Activated CD4-positive, alpha-beta memory T cell treated with anti-CD3 and anti-CD28 coated beads for 36 hours (primary cell): ENCODE results near the gene DNAH9. TPM values are rescaled to one million over a fixed set of nuclear protein-coding genes. Genes with fewer than 3 reads are reported as not detected.

ENCODE experiments used
- CTCF ChIA-PET: fragments of 350-600 bp; sonication (Branson Sonifier 250); formaldehyde crosslinking; loops from one replicate; lab custom pipeline; 2021; ENCODE audit warnings: antibody characterized with exemption, inconsistent platforms; lab: Charles Lee
- POLR2A ChIA-PET: fragments of 350-600 bp; sonication (Branson Sonifier 250); formaldehyde crosslinking; loops from one replicate; lab custom pipeline; 2021; ENCODE audit warnings: antibody characterized with exemption; lab: Charles Lee
- DNase-seq: peaks from one replicate; pipeline ENCODE4 v3.0.0-alpha.2; 2020
- H3K27ac Mint-ChIP-seq: one replicate; pipeline ENCODE4 v1.8.0; 2021; ENCODE audit warnings: mixed read lengths
- H3K27me3 Mint-ChIP-seq: one replicate; pipeline ENCODE4 v1.8.0; 2021; ENCODE audit warnings: mixed read lengths
- H3K36me3 Mint-ChIP-seq: one replicate; pipeline ENCODE4 v1.8.0; 2021; ENCODE audit warnings: mixed read lengths
- H3K4me1 Mint-ChIP-seq: one replicate; pipeline ENCODE4 v1.8.0; 2021; ENCODE audit warnings: low read depth, mixed read lengths
- H3K4me3 Mint-ChIP-seq: one replicate; pipeline ENCODE4 v1.8.0; 2021; ENCODE audit warnings: mild to moderate bottlenecking, mixed read lengths
- H3K9me3 Mint-ChIP-seq: one replicate; pipeline ENCODE4 v1.8.0; 2021; ENCODE audit warnings: mixed read lengths
- intact Hi-C: fragments of 100-400 bp; cut with micrococcal nuclease; formaldehyde crosslinking; loops from one replicate; pipeline ENCODE4 v1.15.1; 2023
- total RNA-seq, 2 experiments: library from RNA; stranded (reverse); gene quantifications; one replicate each; pipeline ENCODE4 v1.2.3, GENCODE V29; 2021

The DNAH9 gene
- not detected for total RNA-seq

DNA sequence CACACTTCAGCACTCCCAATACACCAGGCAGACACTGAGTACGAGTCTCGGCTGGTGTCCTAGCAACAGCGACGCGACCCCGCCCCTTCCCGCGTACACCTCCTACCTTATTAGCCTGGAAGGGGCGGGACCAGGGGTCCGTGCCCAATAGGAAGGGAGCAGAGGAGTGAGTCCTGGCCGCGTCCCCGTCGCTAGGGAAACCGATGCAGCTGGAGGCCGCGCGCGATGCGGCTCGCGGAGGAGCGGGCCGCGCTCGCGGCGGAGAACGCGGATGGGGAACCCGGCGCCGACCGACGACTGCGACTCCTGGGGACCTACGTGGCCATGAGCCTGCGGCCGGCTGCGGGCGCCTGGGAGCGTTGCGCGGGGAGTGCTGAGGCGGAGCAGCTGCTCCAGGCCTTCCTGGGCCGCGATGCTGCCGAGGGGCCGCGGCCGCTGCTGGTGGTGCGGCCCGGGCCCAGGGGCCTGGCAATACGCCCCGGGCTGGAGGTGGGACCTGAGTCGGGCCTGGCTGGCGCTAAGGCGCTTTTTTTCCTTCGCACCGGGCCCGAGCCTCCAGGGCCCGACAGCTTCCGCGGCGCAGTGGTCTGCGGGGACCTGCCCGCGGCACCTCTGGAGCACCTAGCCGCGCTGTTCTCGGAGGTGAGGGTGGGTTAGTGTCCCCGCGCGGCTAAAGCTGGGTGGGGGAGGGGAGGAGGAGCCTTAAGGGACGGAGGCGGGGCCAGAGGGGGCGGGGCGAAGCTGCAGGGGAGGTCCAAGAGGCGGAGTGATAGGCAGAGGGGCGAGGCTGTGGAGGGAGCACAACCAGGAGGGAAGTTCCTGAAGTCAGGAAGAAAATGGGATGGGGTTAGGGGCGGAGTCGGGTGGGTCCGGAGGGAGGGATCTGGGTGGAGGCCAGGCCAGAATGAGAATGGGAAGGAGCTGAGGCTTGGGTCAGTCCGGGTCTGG is at the start of gene DNAH9:
TSS of gene DNAH9 (plus strand) at position 197 of the 948 bp plus-strand sequence. CDS start at position 226, 29 bp downstream.
- ChIA-PET POLR2A (no interaction called here), CTCF (no interaction called here)
- peaks cover 7% of the 10 kb centered on the region for H3K4me1 Mint-ChIP-seq
- no peak within 1 kb of the TSS for H3K27ac Mint-ChIP-seq
- H3K36me3 Mint-ChIP-seq: no peaks in the 10 kb centered on the region
- H3K4me3 Mint-ChIP-seq: no peak within 1 kb of the TSS
- peaks cover 13% of the 10 kb centered on the region for H3K27me3 Mint-ChIP-seq
- DNase-seq: peak; percentile 23
- intact Hi-C loops: no loop called here
- H3K9me3 Mint-ChIP-seq: no peaks in the 10 kb centered on the region

DNA sequence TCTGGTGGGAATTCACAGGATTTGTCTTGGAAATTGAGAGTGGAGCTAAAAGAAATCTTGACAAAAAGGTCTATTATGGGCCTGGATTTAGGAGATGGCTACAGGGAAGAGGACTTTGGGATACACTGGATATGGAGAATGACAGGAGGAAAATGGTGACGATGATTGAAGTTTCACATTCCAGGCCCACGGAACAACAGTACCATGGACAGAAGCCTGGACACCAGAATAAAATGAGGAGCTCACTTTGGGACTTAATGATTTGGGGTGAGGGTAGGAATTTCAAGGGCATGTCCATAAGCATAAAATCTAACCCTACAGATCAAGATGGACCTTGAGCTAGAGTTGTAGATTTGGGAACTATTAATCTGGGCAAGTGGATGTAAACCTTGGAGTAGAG is 47.8 kb upstream of the DNAH9 start:
- peaks cover 5% of the 10 kb centered on the region for H3K9me3 Mint-ChIP-seq
- no peak for DNase-seq
- no peaks in the 10 kb centered on the region for H3K36me3 Mint-ChIP-seq
- no peaks in the 10 kb centered on the region for H3K4me1 Mint-ChIP-seq
- H3K27ac Mint-ChIP-seq: no peak overlapping the region
- intact Hi-C loops: no loop called here
- no peaks in the 10 kb centered on the region for H3K27me3 Mint-ChIP-seq
- CTCF ChIA-PET: no interaction called here
- POLR2A ChIA-PET: no interaction called here
- H3K4me3 Mint-ChIP-seq: no peak overlapping the region

- no peak overlapping the region for H3K4me3 Mint-ChIP-seq
- no peaks in the 10 kb centered on the region for H3K4me1 Mint-ChIP-seq
- no peak for DNase-seq
- H3K9me3 Mint-ChIP-seq: peaks cover 5% of the 10 kb centered on the region
- ChIA-PET CTCF (no interaction called here), POLR2A (no interaction called here)
- no peak overlapping the region for H3K27ac Mint-ChIP-seq
- no peaks in the 10 kb centered on the region for H3K36me3 Mint-ChIP-seq
- no peaks in the 10 kb centered on the region for H3K27me3 Mint-ChIP-seq
- intact Hi-C loops: no loop called here
Measured at GRCh38 chr17:11551442-11551841, 46.8 kb upstream of the DNAH9 start.

GRCh38 chr17:11553135-11553534 is 45.1 kb upstream of the DNAH9 start:
- Mint-ChIP-seq H3K4me1 (no peaks in the 10 kb centered on the region), H3K9me3 (peaks cover 5% of the 10 kb centered on the region)

GRCh38 chr17:11554042-11554441 is 44.2 kb upstream of the DNAH9 start:
- H3K27ac Mint-ChIP-seq: no peak overlapping the region
- H3K27me3 Mint-ChIP-seq: no peaks in the 10 kb centered on the region
- no peak overlapping the region for H3K4me3 Mint-ChIP-seq
- peaks cover 5% of the 10 kb centered on the region for H3K9me3 Mint-ChIP-seq
- CTCF ChIA-PET: no interaction called here
- intact Hi-C loops: no loop called here
- DNase-seq: no peak
- POLR2A ChIA-PET: no interaction called here
- no peaks in the 10 kb centered on the region for H3K36me3 Mint-ChIP-seq
- no peaks in the 10 kb centered on the region for H3K4me1 Mint-ChIP-seq

More at GRCh38 chr17:11553135-11553534, 45.1 kb upstream of the DNAH9 start:
- Mint-ChIP-seq H3K4me3 (no peak overlapping the region), H3K27ac (no peak overlapping the region), H3K27me3 (no peaks in the 10 kb centered on the region), H3K36me3 (no peaks in the 10 kb centered on the region)
- intact Hi-C loops: no loop called here
- ChIA-PET POLR2A (interaction anchor here (0.6 kb wide), 1 partner anchor 13 kb away, joined by 3 read pairs; no protein-coding TSS in a partner anchor), CTCF (no interaction called here)
- no peak for DNase-seq

- no peaks in the 10 kb centered on the region for H3K4me1 Mint-ChIP-seq
Measured at GRCh38 chr17:11554542-11554941, 43.7 kb upstream of the DNAH9 start.

DNA sequence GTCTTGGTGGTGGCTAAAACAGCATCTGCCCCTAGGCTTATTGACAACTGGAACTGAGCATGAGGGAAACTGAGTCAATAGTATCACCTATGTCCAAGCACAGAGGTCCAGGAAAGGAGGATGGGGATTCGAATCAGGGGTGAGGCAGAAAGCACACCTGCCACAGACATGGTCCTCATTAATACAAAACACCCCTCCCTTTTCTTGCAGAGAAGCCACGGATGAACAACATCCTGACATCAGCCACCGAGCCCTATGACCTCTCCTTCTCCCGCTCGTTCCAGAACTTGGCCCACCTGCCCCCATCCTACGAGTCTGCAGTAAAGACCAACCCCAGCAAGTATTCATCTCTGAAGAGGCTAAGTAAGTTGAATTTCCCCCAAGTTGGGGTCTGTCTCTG is 42.7 kb upstream of the DNAH9 start:
- POLR2A ChIA-PET: no interaction called here
- peaks cover 2% of the 10 kb centered on the region for H3K9me3 Mint-ChIP-seq
- H3K27ac Mint-ChIP-seq: no peak overlapping the region
- H3K27me3 Mint-ChIP-seq: no peaks in the 10 kb centered on the region
- H3K4me1 Mint-ChIP-seq: no peaks in the 10 kb centered on the region
- intact Hi-C loops: no loop called here
- H3K4me3 Mint-ChIP-seq: no peak overlapping the region
- CTCF ChIA-PET: no interaction called here
- no peak for DNase-seq
- no peaks in the 10 kb centered on the region for H3K36me3 Mint-ChIP-seq

More at GRCh38 chr17:11554542-11554941, 43.7 kb upstream of the DNAH9 start:
- intact Hi-C loops: no loop called here
- Mint-ChIP-seq H3K27ac (no peak overlapping the region), H3K27me3 (no peaks in the 10 kb centered on the region), H3K9me3 (peaks cover 5% of the 10 kb centered on the region), H3K4me3 (no peak overlapping the region), H3K36me3 (no peaks in the 10 kb centered on the region)
- CTCF ChIA-PET: interaction anchor here (0.6 kb wide), 1 partner anchor 968 kb away, joined by 5 read pairs; no protein-coding TSS in a partner anchor
- DNase-seq: no peak
- POLR2A ChIA-PET: no interaction called here

GRCh38 chr17:11557727-11558452 is 40.4 kb upstream of the DNAH9 start:
- no peaks in the 10 kb centered on the region for H3K27me3 Mint-ChIP-seq
- peaks cover 2% of the 10 kb centered on the region for H3K9me3 Mint-ChIP-seq
- intact Hi-C loops: no loop called here
- H3K4me1 Mint-ChIP-seq: no peaks in the 10 kb centered on the region
- DNase-seq: no peak
- no peak overlapping the region for H3K4me3 Mint-ChIP-seq
- H3K36me3 Mint-ChIP-seq: no peaks in the 10 kb centered on the region
- CTCF ChIA-PET: no interaction called here
- H3K27ac Mint-ChIP-seq: no peak overlapping the region
- POLR2A ChIA-PET: no interaction called here

- H3K36me3 Mint-ChIP-seq: no peaks in the 10 kb centered on the region
- no peak overlapping the region for H3K27ac Mint-ChIP-seq
- H3K27me3 Mint-ChIP-seq: no peaks in the 10 kb centered on the region
- ChIA-PET CTCF (no interaction called here), POLR2A (no interaction called here)
- intact Hi-C loops: no loop called here
- peaks cover 2% of the 10 kb centered on the region for H3K9me3 Mint-ChIP-seq
- H3K4me3 Mint-ChIP-seq: no peak overlapping the region
- DNase-seq: no peak
- H3K4me1 Mint-ChIP-seq: no peaks in the 10 kb centered on the region
Measured at GRCh38 chr17:11558681-11559234, 39.5 kb upstream of the DNAH9 start.

DNA sequence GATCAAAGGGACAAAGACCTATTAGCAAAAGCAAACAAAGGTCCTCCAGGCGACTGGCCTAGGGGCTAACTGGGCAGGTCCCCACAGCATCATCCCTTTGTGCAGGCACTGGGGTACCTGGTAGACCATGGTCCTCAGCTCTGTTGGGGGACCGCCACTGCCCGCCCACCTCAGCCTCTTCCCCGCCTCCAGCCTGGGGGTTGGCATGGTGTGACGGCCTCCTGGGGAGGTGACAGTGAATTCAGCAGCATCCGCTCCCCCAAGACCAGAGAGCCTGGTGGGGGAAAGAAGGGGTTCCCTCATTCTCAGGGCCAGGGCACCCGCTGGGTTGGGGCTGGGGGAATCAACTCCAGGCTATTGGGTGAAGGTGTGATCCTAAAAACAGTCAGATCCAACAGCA is 38.7 kb upstream of the DNAH9 start:
- DNase-seq: no peak
- peaks cover 2% of the 10 kb centered on the region for H3K9me3 Mint-ChIP-seq
- no peaks in the 10 kb centered on the region for H3K4me1 Mint-ChIP-seq
- ChIA-PET POLR2A (no interaction called here), CTCF (no interaction called here)
- no peak overlapping the region for H3K4me3 Mint-ChIP-seq
- H3K27ac Mint-ChIP-seq: no peak overlapping the region
- no peaks in the 10 kb centered on the region for H3K27me3 Mint-ChIP-seq
- intact Hi-C loops: no loop called here
- no peaks in the 10 kb centered on the region for H3K36me3 Mint-ChIP-seq

DNA sequence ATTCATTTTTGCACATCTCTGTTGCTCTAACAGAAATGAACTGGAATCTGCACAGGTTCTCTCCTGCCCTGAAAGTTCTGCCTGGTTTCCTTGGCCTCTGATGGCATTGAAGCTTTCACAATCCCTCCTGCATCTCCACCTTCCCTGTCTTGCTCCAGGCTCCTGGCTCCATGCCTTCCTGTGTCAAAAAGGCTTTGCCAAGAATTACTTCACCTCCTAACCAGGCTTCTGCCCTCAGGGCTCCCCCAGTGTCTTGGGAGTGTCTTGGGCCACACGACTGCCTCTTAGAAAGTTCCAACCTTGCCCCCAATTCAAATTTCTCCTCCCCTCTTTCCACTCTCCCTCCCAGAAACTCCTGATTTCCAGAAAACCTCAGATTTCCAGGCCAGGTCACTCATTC is 37.0 kb upstream of the DNAH9 start:
- DNase-seq: no peak
- H3K4me3 Mint-ChIP-seq: no peak overlapping the region
- ChIA-PET CTCF (no interaction called here), POLR2A (no interaction called here)
- peaks cover 5% of the 10 kb centered on the region for H3K9me3 Mint-ChIP-seq
- intact Hi-C loops: no loop called here
- H3K27me3 Mint-ChIP-seq: no peaks in the 10 kb centered on the region
- no peaks in the 10 kb centered on the region for H3K4me1 Mint-ChIP-seq
- H3K36me3 Mint-ChIP-seq: no peaks in the 10 kb centered on the region
- no peak overlapping the region for H3K27ac Mint-ChIP-seq

GRCh38 chr17:11561702-11562101 is 36.6 kb upstream of the DNAH9 start:
- Mint-ChIP-seq H3K36me3 (no peaks in the 10 kb centered on the region), H3K27me3 (no peaks in the 10 kb centered on the region), H3K4me3 (no peak overlapping the region), H3K4me1 (no peaks in the 10 kb centered on the region), H3K27ac (no peak overlapping the region), H3K9me3 (peaks cover 5% of the 10 kb centered on the region)
- CTCF ChIA-PET: no interaction called here
- POLR2A ChIA-PET: no interaction called here
- intact Hi-C loops: no loop called here
- no peak for DNase-seq
